ENCODE results near the gene NSD2.

The NSD2 gene

DNA sequence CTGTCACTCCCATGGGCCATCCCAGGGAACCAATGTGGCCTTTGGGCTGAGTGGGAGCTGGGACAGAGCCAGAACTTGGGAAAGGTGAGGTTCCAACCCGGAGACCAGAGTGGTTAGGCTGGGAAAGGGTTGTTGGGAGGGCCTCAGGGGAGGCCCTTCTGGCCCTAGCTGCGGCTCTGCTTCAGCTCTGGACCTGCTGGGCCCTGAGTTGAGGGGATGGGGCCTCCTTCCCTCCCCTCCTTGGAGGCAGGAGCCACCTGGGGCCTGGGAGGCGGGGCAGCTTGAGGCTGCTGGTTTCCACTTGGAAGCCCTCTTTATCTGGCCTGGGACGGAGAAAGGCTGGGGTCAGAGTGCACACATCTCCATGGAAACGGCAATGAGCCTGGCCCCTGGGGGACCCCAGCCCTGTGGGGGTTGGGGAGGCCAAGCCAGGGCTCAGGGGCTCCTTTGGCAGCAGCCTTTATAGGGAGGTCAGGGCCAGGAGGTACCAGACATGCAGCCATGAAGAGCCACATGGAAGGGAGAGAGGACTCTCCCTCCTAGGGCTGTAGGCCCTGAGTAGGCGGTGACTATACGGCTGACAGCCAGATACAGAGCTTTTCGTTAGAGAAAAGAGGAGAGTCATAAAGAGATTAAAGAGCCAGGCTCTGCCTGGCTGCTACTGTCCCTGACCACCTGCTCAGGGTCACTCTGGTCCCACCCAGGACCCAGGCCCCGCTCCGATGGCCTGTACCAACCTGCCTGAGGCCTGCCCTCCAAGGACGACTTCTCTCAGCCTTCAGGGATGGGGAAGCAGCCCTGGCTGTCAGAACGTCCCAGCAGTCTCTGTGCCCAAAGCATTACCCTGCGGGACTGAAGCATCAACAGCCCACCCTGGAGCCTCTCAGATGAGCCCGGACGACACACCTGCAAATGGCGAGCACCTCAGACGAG, 6.9 kb upstream of the NSD2 start:
- DNase-seq (ENCODE audit: low spot score), result no peak

DNA sequence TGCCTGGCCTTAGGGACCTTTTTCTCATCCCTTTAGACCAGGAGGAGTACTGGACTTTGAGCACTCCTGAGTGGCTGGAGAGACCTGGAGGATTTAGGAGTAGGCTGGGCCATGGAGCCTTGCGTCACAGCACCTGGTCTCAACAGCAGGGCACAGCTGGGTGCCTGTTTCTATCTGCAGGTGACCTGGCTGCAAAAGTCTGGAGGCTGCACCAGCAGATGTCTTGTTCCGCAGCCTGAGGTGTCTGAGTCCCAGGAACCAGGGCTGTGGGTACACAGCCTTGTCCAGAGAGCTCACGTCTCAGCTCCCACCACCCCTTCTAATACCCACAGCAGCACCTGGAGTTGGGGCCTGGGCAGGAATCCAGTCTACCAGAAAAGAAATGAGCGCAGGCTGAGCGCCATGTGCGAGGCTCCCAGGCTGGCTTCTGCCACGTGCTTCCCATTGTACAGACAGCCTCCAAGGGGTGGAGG, 5.0 kb upstream of the NSD2 start:
- no peak for DNase-seq (ENCODE audit: low spot score)

DNA sequence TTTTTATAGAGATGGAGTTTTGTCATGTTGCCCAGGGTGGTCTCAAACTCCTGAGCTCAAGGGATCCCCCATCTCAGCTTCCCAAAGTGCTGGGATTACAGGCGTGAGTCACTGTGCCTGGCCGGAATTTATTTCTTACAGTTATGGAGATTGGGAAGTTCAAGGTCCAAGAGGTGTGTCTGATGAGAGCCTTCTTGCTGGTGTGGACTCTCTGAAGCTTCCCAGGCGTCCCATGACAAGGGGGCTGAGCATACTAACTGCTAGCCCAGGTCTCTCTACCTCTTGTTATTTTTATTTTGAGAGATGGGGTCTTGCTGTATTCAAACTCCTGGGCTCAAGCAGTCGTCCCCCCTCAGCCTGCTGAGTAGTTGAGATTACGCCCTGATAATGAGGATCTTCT, 2.9 kb upstream of the NSD2 start:
- no peak for DNase-seq (ENCODE audit: low spot score)

DNA sequence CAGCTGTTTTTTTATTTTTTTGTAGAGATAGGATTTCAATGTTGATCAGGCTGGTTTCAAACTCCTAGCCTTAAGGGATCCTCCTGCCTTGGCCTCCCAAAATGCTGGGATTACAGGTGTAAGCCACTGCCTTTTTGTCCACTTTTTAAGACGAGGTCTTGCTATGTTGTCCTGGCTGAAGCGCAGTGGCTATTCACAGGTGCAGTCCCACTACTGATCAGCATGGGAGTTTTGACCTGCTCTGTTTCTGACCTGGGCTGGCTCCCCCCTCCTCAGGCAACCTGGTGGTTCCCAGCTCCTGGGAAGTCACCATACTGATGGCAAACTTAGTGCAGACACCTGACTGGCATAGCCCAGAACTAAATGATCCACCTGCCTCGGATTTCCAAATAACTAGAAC, 2.3 kb upstream of the NSD2 start:
- no peak for DNase-seq (ENCODE audit: low spot score)

- DNase-seq (ENCODE audit: low spot score), result no peak
Measured at GRCh38 chr4:1869530-1870327, 1.5 kb upstream of the NSD2 start.

DNA sequence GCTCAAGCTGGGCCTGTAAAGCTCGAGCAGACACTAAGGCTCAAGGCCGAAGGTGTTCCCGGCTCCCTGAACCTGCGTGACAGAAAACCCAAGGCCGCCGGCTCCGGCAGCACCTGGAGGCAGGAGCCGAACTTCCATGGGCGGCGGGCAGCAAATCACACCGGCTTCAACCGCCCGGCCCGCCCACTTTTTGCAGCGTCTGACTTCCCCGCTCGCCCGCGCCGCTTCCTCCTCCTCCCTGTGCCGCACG, 940 bp upstream of the NSD2 start:
- peak; percentile 84 for DNase-seq (ENCODE audit: low spot score)

- peak; percentile 50 for DNase-seq (ENCODE audit: low spot score)
Measured at GRCh38 chr4:1871471-1872021, 353 bp downstream of the NSD2 start.

DNA sequence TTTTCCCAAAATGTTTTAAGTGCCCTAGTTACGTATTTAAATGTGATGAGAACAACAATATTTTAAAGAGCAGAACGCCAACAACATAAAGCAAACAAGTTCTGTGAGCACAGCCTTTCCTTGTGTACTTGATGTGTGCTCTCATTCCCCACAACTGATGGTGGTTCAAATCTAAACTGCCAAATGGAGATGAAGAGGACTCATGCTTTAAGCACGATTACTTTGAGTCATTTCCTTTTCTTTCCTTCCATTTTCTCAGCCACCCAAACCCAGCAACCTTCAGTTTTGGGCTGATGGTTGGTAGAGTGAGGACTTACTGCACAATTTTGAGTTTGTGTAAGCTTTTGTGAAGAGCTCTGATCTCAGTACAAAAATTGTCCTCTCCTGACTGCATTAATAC, 1.7 kb downstream of the NSD2 start:
- peak; percentile 63 for DNase-seq (ENCODE audit: low spot score)

GRCh38 chr4:1873291-1873690, 2.1 kb downstream of the NSD2 start:
- DNase-seq (ENCODE audit: low spot score), result no peak

DNA sequence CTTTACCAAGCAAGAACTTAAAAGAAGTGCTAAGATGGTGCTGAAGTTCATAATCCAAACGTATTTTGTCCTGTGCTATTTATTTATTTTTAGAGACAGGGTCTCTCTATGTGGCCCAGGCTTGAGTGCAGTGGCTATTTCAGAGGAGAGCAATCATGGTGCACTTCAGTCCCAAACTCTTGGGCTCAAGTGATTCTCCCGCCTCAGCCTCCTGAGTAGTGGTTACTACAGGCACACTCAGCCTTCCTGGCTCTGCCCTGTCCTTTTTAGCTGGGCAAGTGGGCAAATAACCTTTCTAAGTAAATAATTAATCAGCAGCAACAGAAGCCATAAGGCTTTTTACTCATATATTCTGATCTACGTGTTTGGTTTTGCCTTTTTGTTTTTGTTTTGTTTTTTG, 2.6 kb downstream of the NSD2 start:
- no peak for DNase-seq (ENCODE audit: low spot score)

- DNase-seq (ENCODE audit: low spot score), result no peak
Measured at GRCh38 chr4:1874201-1874600, 3.0 kb downstream of the NSD2 start.

DNA sequence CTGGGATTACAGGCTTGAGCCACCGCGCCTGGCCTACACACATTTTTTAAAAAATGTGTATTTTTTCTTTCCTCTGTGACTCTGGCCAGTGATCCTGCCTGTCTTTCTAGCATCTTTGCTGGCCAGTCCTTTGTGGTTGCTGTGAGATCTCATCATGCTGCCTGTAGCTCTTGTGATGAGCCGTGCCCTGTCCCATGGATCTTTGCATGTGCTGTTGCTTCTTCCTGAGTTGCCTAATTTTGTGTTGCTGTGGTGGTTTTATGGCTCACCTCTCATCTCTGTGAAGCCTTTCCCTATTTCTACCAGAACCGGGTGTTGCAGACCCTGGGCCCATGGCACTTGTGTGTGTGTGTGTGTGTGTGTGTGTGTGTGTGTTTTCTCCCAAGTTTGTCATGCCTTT, 8.3 kb downstream of the NSD2 start:
- DNase-seq (ENCODE audit: low spot score), result no peak

- no peak for DNase-seq (ENCODE audit: low spot score)
Measured at GRCh38 chr4:1880332-1880731, 9.1 kb downstream of the NSD2 start.

DNA sequence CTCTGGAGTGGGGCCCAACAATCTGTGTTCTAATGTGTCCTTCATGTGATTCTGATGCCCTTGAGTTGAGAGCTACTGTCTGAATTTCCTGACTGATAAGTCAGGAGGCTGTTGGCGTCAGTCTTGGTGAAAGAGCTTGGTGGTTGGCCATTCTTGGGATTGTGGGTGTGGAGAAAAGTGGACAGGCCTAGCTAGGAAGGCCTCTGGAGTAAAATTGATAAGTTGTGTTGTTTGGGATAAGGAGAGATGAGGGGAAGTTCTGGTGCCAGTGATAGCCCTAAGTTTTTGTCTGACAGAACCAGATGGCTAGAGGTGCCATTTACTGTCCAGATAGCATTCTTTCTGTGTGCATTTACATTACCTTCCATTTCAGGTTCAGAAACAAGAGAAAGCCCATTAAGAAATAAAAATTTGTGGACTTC, 11.7 kb downstream of the NSD2 start:
- no peak for DNase-seq (ENCODE audit: low spot score)

- DNase-seq (ENCODE audit: low spot score), result no peak
Measured at GRCh38 chr4:1883583-1883982, 12.4 kb downstream of the NSD2 start.

DNA sequence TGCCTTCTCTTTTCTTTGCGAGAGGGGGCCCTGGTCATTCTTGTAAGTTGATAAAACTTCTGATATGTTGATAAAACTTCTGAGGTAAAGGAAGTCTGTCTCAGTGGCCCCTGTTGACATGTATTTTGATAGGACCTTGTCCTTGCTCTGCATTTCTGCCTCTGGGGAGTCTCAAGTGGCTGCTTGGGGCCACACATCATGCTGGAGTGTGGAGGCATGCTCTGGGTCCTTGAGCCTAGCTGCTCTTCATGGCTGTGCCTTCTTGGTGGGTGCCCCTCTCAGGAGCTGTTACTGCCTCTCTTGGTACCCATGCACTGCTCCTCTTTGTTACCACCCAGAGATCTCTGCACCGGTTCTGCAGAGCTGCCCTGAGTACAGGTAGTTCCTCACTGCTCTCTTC, 14.2 kb downstream of the NSD2 start:
- DNase-seq (ENCODE audit: low spot score), result no peak

DNA sequence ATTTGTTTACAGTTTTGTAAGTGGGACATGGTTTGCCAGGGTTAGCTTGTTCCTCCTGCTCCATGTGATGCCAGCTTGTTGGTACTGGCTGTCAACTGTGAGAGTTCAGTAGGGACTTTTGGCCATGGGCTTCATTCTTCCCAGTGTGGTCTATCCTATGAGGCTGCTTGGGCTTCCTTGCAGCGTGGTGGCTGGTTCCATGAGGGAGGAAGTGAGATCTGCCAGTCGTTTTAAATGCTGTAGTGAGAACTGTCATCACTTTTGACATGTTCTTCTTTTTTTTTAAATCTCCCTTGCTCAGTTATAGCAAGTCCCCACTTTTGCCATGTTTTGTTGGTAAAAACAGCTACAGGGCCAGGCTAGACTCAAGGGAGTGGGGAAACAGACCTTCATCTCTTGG, 15.9 kb downstream of the NSD2 start:
- DNase-seq (ENCODE audit: low spot score), result no peak

DNA sequence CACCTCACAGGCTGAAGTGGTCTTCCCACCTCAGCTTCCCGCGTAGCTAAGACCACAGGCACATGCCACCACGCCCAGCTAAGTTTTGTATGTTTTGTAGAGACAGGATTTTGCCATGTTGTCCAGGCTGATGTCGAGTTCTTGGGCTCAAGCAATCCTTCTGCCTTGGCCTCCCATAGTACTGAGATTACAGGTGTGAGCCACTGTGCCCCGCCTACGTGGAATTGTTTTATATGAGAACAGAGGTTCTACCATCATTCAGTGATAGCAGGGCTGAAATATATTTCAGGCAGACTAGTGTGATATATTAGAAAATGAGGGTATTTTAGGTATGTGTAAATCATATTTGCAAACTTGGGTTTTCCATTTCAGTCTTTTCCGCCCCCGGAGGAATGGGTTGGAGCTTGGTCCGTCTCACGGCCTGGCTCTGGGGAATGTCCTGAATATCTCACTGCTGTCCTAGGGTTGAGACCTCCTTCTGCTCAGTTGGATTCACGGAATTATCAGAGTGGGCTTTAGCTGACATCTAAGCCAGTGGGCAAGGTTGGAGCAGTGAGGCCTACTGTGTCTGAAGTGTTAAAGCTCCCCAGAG, 19.9 kb downstream of the NSD2 start:
- DNase-seq (ENCODE audit: low spot score), result no peak

GRCh38 chr4:1895971-1896657, 24.9 kb downstream of the NSD2 start:
- DNase-seq (ENCODE audit: low spot score), result no peak

DNA sequence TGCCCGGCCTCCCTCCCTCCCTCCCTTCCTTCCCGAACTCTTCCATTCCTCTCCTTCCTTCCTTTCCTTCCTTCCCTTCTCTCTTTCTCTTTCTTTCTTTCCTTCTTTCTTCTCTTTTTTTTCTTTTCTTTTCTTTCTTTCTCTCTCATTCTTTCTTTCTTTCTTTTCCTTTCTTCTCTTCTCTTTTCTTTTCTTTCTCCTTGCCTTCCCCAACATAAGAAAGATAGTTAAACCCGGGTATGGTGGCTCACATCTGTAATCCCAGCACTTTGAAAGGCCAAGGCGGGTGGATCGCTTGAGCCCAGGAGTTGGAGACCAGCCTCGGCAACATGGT, 25.4 kb downstream of the NSD2 start:
- DNase-seq (ENCODE audit: low spot score), result no peak

- DNase-seq (ENCODE audit: low spot score), result no peak
Measured at GRCh38 chr4:1898007-1898406, 26.8 kb downstream of the NSD2 start.

DNA sequence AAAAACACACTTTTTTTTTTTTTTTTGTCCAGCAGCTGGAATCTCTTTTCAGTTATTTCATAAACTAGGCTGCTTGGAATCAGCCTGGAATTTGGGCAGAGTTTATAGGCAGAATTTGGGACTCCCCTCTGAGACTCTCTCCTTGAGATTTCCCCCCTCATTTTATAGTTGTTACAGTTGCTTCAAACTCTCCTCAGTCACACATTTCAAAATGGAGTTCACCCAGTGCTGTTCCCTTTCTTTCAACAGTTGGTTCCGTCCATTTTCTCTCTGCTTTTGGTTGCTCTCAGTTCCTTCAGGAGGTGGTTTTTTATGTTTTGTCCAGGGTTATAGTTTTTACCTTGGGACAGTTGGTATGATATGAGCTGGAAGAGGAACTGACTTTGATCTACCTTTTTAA, 27.5 kb downstream of the NSD2 start:
- no peak for DNase-seq (ENCODE audit: low spot score)
